H9 (cell line): ENCODE data around the gene RYR3. TPM values are rescaled to one million over a fixed set of nuclear protein-coding genes. Genes with fewer than 3 reads are reported as not detected.

Experiments
- DNase-seq: peaks from one replicate; pipeline ENCODE4 v3.0.0-alpha.2; 2017
- H2AFZ ChIP-seq: one replicate; pipeline ENCODE4 v1.6.1; 2013; ENCODE audit warnings: mild to moderate bottlenecking, low read length, control low read depth, moderate library complexity
- H2AK5ac ChIP-seq: 2 replicates; pipeline ENCODE4 v1.6.1; 2013; ENCODE audit warnings: low read length, control low read depth, mixed read lengths; ENCODE audit not compliant: insufficient read length
- H2BK120ac ChIP-seq: one replicate; pipeline ENCODE4 v1.6.1; 2013; ENCODE audit warnings: low read depth, mild to moderate bottlenecking, low read length, control low read depth, inconsistent platforms; ENCODE audit not compliant: poor library complexity, severe bottlenecking
- H2BK12ac ChIP-seq: 2 replicates; pipeline ENCODE4 v1.6.1; 2013; ENCODE audit warnings: low read length, control low read depth, mixed read lengths, low read depth; ENCODE audit not compliant: insufficient read length
- H2BK15ac ChIP-seq: 2 replicates; pipeline ENCODE4 v1.6.1; 2013; ENCODE audit warnings: low read depth, low read length, control low read depth
- H2BK20ac ChIP-seq: one replicate; pipeline ENCODE4 v1.6.1; 2013; ENCODE audit warnings: low read depth, mild to moderate bottlenecking, low read length, control low read depth, inconsistent platforms; ENCODE audit not compliant: poor library complexity, severe bottlenecking
- H2BK5ac ChIP-seq: 2 replicates; pipeline ENCODE4 v1.6.1; 2013; ENCODE audit warnings: low read length, control low read depth, mixed read lengths; ENCODE audit not compliant: insufficient read length
- H3K14ac ChIP-seq: 2 replicates; pipeline ENCODE4 v1.6.1; 2013; ENCODE audit warnings: low read length, control low read depth; ENCODE audit not compliant: insufficient read depth
- H3K18ac ChIP-seq: 2 replicates; pipeline ENCODE4 v1.6.1; 2013; ENCODE audit warnings: low read depth, mild to moderate bottlenecking, mixed read lengths, low read length, control low read depth; ENCODE audit not compliant: insufficient read length
- H3K23ac ChIP-seq: 2 replicates; pipeline ENCODE4 v1.6.1; 2013; ENCODE audit warnings: low read length, control low read depth, mixed read lengths, low read depth; ENCODE audit not compliant: insufficient read length
- H3K23me2 ChIP-seq: 2 replicates; pipeline ENCODE4 v1.6.1; 2013; ENCODE audit warnings: low read depth, mild to moderate bottlenecking, mixed read lengths, low read length, control low read depth; ENCODE audit not compliant: insufficient read length, poor library complexity, severe bottlenecking
- H3K27ac ChIP-seq: 2 replicates; pipeline ENCODE4 v1.5.1; 2013; ENCODE audit warnings: low read length, control low read depth, mixed read lengths, low read depth; ENCODE audit not compliant: insufficient read length
- H3K27me3 ChIP-seq: 2 replicates; pipeline ENCODE4 v1.6.1; 2013; ENCODE audit warnings: low read length, control low read depth, inconsistent platforms; ENCODE audit not compliant: insufficient read depth
- H3K4ac ChIP-seq: 2 replicates; pipeline ENCODE4 v1.6.1; 2013; ENCODE audit warnings: low read depth, mild to moderate bottlenecking, control low read depth, inconsistent platforms, low read length, moderate library complexity
- H3K4me1 ChIP-seq: 2 replicates; pipeline ENCODE4 v1.6.1; 2013; ENCODE audit warnings: low read length, control low read depth, inconsistent platforms; ENCODE audit not compliant: insufficient read depth
- H3K4me2 ChIP-seq: 2 replicates; pipeline ENCODE4 v1.6.1; 2013; ENCODE audit warnings: low read length, control low read depth, mixed read lengths; ENCODE audit not compliant: insufficient read length, insufficient read depth
- H3K56ac ChIP-seq: 2 replicates; pipeline ENCODE4 v1.6.1; 2013; ENCODE audit warnings: low read depth, mild to moderate bottlenecking, mixed read lengths, low read length, control low read depth; ENCODE audit not compliant: insufficient read length
- H3K79me1 ChIP-seq: 2 replicates; pipeline ENCODE4 v1.6.1; 2013; ENCODE audit warnings: low read depth, mild to moderate bottlenecking, moderate library complexity, low read length, control low read depth, inconsistent platforms; ENCODE audit not compliant: insufficient read depth, poor library complexity, severe bottlenecking
- H3K79me2 ChIP-seq: 2 replicates; pipeline ENCODE4 v1.6.1; 2013; ENCODE audit warnings: low read length, control low read depth, inconsistent platforms; ENCODE audit not compliant: insufficient read depth
- H3K9ac ChIP-seq: 2 replicates; pipeline ENCODE4 v1.6.1; 2013; ENCODE audit warnings: low read length, control low read depth, mixed read lengths; ENCODE audit not compliant: insufficient read length; ENCODE audit errors: extremely low read depth
- H3K9me3 ChIP-seq: one replicate; pipeline ENCODE4 v1.6.1; 2013; ENCODE audit warnings: low read depth, low read length, inconsistent platforms; ENCODE audit not compliant: control insufficient read depth
- H3T11ph ChIP-seq: one replicate; pipeline ENCODE4 v1.6.1; 2013; ENCODE audit warnings: mild to moderate bottlenecking, low read length, control low read depth, inconsistent platforms
- H4K20me1 ChIP-seq: one replicate; pipeline ENCODE4 v1.6.1; 2013; ENCODE audit not compliant: control insufficient read depth, insufficient read length, insufficient read depth
- H4K5ac ChIP-seq: 2 replicates; pipeline ENCODE4 v1.6.1; 2013; ENCODE audit warnings: low read depth, mild to moderate bottlenecking, mixed read lengths, low read length, control low read depth; ENCODE audit not compliant: insufficient read length
- H4K8ac ChIP-seq: replicated peaks from 2 replicates; pipeline ENCODE4 v1.6.1; 2013; ENCODE audit warnings: low read length, control low read depth, mixed read lengths, low read depth; ENCODE audit not compliant: insufficient read length
- H4K91ac ChIP-seq: 2 replicates; pipeline ENCODE4 v1.6.1; 2013; ENCODE audit warnings: low read depth, mild to moderate bottlenecking, moderate library complexity, mixed read lengths, low read length, control low read depth; ENCODE audit not compliant: insufficient read length
- H3K27ac Mint-ChIP-seq, 3 experiments: 2 replicates in 2 of 3; 3 replicates in 1 of 3; pipeline ENCODE4 v1.8.0; 2020 to 2021; ENCODE audit warnings: mixed read lengths in 3 of 3, mild to moderate bottlenecking in 1 of 3, moderate library complexity in 1 of 3
- H3K27me3 Mint-ChIP-seq: 2 replicates; pipeline ENCODE4 v1.8.0; 2021; ENCODE audit warnings: low read depth, mild to moderate bottlenecking, moderate library complexity, mixed read lengths
- H3K36me3 Mint-ChIP-seq, 3 experiments: 2 replicates in 2 of 3; 3 replicates in 1 of 3; pipeline ENCODE4 v1.8.0; 2020 to 2021; ENCODE audit warnings: low read depth in 3 of 3, mixed read lengths in 3 of 3; ENCODE audit not compliant: insufficient read depth in 1 of 3
- H3K4me1 Mint-ChIP-seq, 2 experiments: 2 replicates each; pipeline ENCODE4 v1.8.0; 2020; ENCODE audit warnings: mixed read lengths in 2 of 2
- H3K4me3 Mint-ChIP-seq, 2 experiments: 2 replicates in 1 of 2; 3 replicates in 1 of 2; pipeline ENCODE4 v1.8.0; 2020 to 2021; ENCODE audit warnings: mild to moderate bottlenecking in 2 of 2, mixed read lengths in 2 of 2, moderate library complexity in 1 of 2
- H3K9me3 Mint-ChIP-seq, 2 experiments: 2 replicates in 1 of 2; 3 replicates in 1 of 2; pipeline ENCODE4 v1.8.0; 2020; ENCODE audit warnings: mild to moderate bottlenecking in 2 of 2, mixed read lengths in 2 of 2, moderate library complexity in 1 of 2
- WGBS: extraction: QIAGEN DNeasy Blood & Tissue Kit; methylation state at CpG from one replicate; pipeline ENCODE4 v1.1.7; 2013; ENCODE audit warnings: missing lambda C conversion rate, low lambda C conversion rate, mixed read lengths; ENCODE audit not compliant: insufficient read length; ENCODE audit errors: extremely low coverage; 5-methylcytosine and 5-hydroxymethylcytosine counted together
- total RNA-seq: library from RNA; stranded (reverse); gene quantifications from 2 replicates; pipeline ENCODE4 v1.2.1, GENCODE V29; 2021
- TF ChIP-seq, protein P1 (sequence below): fragments of 200-600 bp; sonication (generic); conservative IDR thresholded peaks from 3 replicates; pipeline ENCODE4 v1.8.0; 2021; ENCODE audit warnings: antibody characterized with exemption, mild to moderate bottlenecking

Gene RYR3
- total RNA-seq, 1 experiment from 2014 or later = 0.85 TPM

DNA sequence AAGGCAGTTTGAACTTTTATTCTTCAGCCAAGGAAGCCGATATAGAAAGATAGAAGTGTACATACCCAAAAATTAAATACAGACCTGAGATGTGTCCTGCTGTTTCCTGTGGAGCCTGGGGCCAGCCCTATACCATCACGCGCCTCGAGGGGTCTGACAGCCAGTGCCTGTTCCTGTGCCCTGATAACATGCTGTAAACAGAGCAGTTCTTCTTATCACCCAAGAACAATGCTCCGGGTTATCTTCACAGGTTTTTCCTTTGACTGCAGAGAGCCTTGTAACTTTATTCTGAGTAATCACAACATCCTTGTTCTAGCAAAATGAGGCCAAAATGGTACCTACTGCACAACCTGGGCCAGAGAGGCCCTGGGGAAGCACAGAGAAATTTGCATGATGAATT lies 367.8 kb downstream of the RYR3 start:
- TF ChIP-seq, protein P1, sequence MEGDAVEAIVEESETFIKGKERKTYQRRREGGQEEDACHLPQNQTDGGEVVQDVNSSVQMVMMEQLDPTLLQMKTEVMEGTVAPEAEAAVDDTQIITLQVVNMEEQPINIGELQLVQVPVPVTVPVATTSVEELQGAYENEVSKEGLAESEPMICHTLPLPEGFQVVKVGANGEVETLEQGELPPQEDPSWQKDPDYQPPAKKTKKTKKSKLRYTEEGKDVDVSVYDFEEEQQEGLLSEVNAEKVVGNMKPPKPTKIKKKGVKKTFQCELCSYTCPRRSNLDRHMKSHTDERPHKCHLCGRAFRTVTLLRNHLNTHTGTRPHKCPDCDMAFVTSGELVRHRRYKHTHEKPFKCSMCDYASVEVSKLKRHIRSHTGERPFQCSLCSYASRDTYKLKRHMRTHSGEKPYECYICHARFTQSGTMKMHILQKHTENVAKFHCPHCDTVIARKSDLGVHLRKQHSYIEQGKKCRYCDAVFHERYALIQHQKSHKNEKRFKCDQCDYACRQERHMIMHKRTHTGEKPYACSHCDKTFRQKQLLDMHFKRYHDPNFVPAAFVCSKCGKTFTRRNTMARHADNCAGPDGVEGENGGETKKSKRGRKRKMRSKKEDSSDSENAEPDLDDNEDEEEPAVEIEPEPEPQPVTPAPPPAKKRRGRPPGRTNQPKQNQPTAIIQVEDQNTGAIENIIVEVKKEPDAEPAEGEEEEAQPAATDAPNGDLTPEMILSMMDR = no peak
- Histone ChIP-seq H3K23ac (no peak overlapping the region), H4K91ac (no peak overlapping the region), H2BK15ac (no peak overlapping the region), H3K14ac (no peak overlapping the region), H2AFZ (no peak overlapping the region), H3K23me2 (no peaks in the 10 kb centered on the region), H4K5ac (no peak overlapping the region), H3K79me2 (no peaks in the 10 kb centered on the region), H3K18ac (no peak overlapping the region), H2BK120ac (no peak overlapping the region), H3K56ac (no peak overlapping the region), H2AK5ac (no peak overlapping the region), H3K9me3 (no peaks in the 10 kb centered on the region), H3K4me1 (no peaks in the 10 kb centered on the region; the same call in 1 of the 2 replicates), H3K9ac (no peak overlapping the region), H3K4me2 (no peak overlapping the region), H2BK5ac (no peak overlapping the region), H4K8ac (no peak overlapping the region), H3K27ac (no peak overlapping the region), H3K27me3 (no peaks in the 10 kb centered on the region), H3K79me1 (no peaks in the 10 kb centered on the region), H2BK12ac (no peak overlapping the region), H3K4ac (no peak overlapping the region), H2BK20ac (no peak overlapping the region), H4K20me1 (no peaks in the 10 kb centered on the region), H3T11ph (no peak overlapping the region)
- Mint-ChIP-seq H3K36me3 (no peaks in the 10 kb centered on the region), H3K9me3 (0 out of 5 replicates have a peak, but pooled peaks cover 0 to 2% of the 10 kb centered on the region in 2 experiments), H3K27me3 (peaks cover 3% of the 10 kb centered on the region), H3K4me1 (peaks cover 3% of the 10 kb centered on the region in 2 experiments), H3K4me3 (no peak overlapping the region), H3K27ac (no peak overlapping the region)
- DNase-seq = no peak
- no CpG with 5 or more reads among the region's 5 CpGs for WGBS
